Esophagus muscularis mucosa (tissue), 4 donors: ENCODE measurements around the gene SETBP1. TPM values are rescaled to one million over a fixed set of nuclear protein-coding genes. Genes with fewer than 3 reads are reported as not detected.
A peak's percentile ranks its signal among the peaks of the same experiment; 100 is the strongest.

Experiments
- DNase-seq: peaks from one replicate; pipeline ENCODE4 v3.0.0-alpha.2; 2017; ENCODE audit errors: extremely low spot score
- H3K27ac ChIP-seq, 4 donors: fragments of 200-600 bp; sonication (generic); replicated peaks in 1 of 4; 1 replicate in 3 of 4; 2 replicates in 1 of 4; pipeline ENCODE4 v1.5.1; 2016 to 2019; ENCODE audit warnings: mild to moderate bottlenecking in 1 of 4
- H3K27me3 ChIP-seq, 4 donors: fragments of 200-600 bp; sonication (generic); one replicate each; pipeline versions ENCODE4 v1.5.1 to v1.6.0; 2016 to 2019
- H3K36me3 ChIP-seq, 4 donors: fragments of 200-600 bp; sonication (generic); one replicate each; pipeline ENCODE4 v1.5.1; 2016 to 2019
- H3K4me1 ChIP-seq, 4 donors: fragments of 200-600 bp; sonication (generic); one replicate each; pipeline ENCODE4 v1.5.1; 2016 to 2019
- H3K4me3 ChIP-seq, 4 donors: fragments of 200-600 bp; sonication (generic); 1 replicate in 2 of 4; 2 replicates in 2 of 4; pipeline ENCODE4 v1.5.1; 2016 to 2019; ENCODE audit warnings: mild to moderate bottlenecking in 4 of 4, moderate library complexity in 1 of 4
- H3K9me3 ChIP-seq, 4 donors: fragments of 200-600 bp; sonication (generic); 1 replicate in 3 of 4; 2 replicates in 1 of 4; pipeline ENCODE4 v1.5.1; 2016 to 2019
- CTCF ChIP-seq, 3 experiments: fragments of 200-600 bp in 2 of 3; fragments of 450-650 bp in 1 of 3; sonication (generic) in 2 of 3; IDR thresholded peaks; one replicate each; pipeline ENCODE4 v1.5.1; 2017 to 2019; ENCODE audit warnings: antibody characterized with exemption in 3 of 3, mild to moderate bottlenecking in 2 of 3, moderate library complexity in 1 of 3
- EP300 ChIP-seq: sonication (generic); formaldehyde crosslinking; IDR thresholded peaks from one replicate; pipeline ENCODE4 v1.6.1; 2017; ENCODE audit warnings: antibody characterized with exemption
- POLR2A ChIP-seq: fragments of 450-650 bp; IDR thresholded peaks from one replicate; pipeline ENCODE4 v1.6.1; 2017; ENCODE audit warnings: antibody characterized with exemption, moderate library complexity, mild to moderate bottlenecking, low read depth
- POLR2AphosphoS5 ChIP-seq, 2 donors: sonication (generic); formaldehyde crosslinking; IDR thresholded peaks; one replicate each; pipeline ENCODE4 v1.6.1; 2017; ENCODE audit warnings: antibody characterized with exemption in 2 of 2
- WGBS: methylation state at CpG from one replicate; pipeline ENCODE4 v1.1.5; 2018; 5-methylcytosine and 5-hydroxymethylcytosine counted together
- intact Hi-C: fragments of 100-400 bp; cut with DNase I; formaldehyde crosslinking; loops from one replicate; pipeline ENCODE4 v1.15.1; 2023
- total RNA-seq, 4 donors: library from RNA; depleted of rRNA; stranded (reverse); fragments of >200 nt; gene quantifications; one replicate each; pipeline versions ENCODE4 v1.1.0 to v1.2.1, GENCODE V29; 2016

The SETBP1 gene
- total RNA-seq, 4 donors from 2014 or later, result 40.9 to 86.5 (median 65.1) TPM

DNA sequence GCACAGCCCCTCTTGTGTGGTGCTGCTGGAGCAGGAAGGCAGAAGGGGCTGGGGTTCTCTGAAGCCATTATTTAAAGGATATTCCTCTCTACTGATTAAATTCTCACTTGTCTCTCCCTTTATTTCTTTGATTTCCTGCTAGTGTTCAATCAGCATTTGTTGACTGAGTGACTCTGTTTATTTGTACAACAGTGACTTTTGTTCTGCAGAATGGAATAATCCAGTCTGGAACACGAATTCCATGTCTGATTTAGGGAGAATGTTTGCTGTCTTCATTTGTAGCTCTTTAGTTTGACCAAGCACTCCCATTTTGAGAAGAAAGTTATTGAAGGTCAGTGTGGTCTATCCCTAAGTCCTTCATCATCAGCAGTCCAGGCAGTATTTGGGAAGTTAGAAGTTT, 141.2 kb downstream of the SETBP1 start:
- no peak for DNase-seq
- H3K27ac ChIP-seq, result no peak overlapping the region
- H3K27me3 ChIP-seq, result no peaks in the 10 kb centered on the region
- intact Hi-C loops, result no loop called here
- no peaks in the 10 kb centered on the region for H3K9me3 ChIP-seq
- 67% methylated on average over 1 of the region's 1 CpG for WGBS
- no peak for TF ChIP-seq POLR2AphosphoS5 (IDR thresholded peaks at IDR 0.05)
- no peak for TF ChIP-seq EP300
- TF ChIP-seq POLR2A, result no peak
- TF ChIP-seq CTCF (IDR thresholded peaks at IDR 0.05), result no peak
- no peak overlapping the region for H3K4me3 ChIP-seq
- no peaks in the 10 kb centered on the region for H3K36me3 ChIP-seq
- peaks cover 20 to 83% (median 79%) of the 10 kb centered on the region in 4 donors for H3K4me1 ChIP-seq

DNA sequence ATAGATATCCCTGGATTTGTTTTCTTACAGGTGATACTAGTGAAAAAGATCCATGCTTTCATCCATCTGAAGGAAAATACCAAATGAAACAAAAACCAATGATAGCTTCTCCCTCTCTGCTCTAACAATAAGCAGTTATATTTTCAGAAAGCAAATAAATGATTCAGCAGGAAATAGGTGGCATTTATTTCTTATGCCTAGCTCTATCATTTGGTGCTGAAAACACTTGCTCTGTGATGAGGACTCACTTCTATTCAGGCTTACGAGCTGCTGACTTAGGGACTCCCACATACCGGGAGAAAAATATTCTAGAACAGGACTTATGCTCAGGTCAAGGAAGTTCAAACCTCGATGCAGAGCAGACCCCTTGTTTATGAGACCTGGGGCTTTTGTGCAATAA, 142.6 kb downstream of the SETBP1 start:
- no peaks in the 10 kb centered on the region for H3K27me3 ChIP-seq
- H3K9me3 ChIP-seq, result no peaks in the 10 kb centered on the region
- WGBS, result 55% methylated on average over 3 of the region's 3 CpGs
- H3K4me3 ChIP-seq, result no peak overlapping the region
- DNase-seq, result no peak
- peak overlapping the region; percentile 18 to 66 (median 54) for H3K27ac ChIP-seq
- H3K4me1 ChIP-seq, result peaks cover 31 to 82% (median 75%) of the 10 kb centered on the region in 4 donors
- intact Hi-C loops, result no loop called here
- no peak for TF ChIP-seq POLR2AphosphoS5 (IDR thresholded peaks at IDR 0.05)
- TF ChIP-seq POLR2A, result no peak
- TF ChIP-seq CTCF (IDR thresholded peaks at IDR 0.05), result no peak
- no peak for TF ChIP-seq EP300
- no peaks in the 10 kb centered on the region for H3K36me3 ChIP-seq

- Histone ChIP-seq H3K4me1 (peaks cover 36 to 77% (median 70%) of the 10 kb centered on the region in 4 donors), H3K36me3 (no peaks in the 10 kb centered on the region), H3K27me3 (no peaks in the 10 kb centered on the region), H3K9me3 (no peaks in the 10 kb centered on the region), H3K4me3 (no peak overlapping the region), H3K27ac (peak overlapping the region; percentile 18 to 66 (median 54))
- no peak for TF ChIP-seq EP300
- TF ChIP-seq CTCF (IDR thresholded peaks at IDR 0.05), result no peak
- no peak for TF ChIP-seq POLR2A
- peak in 1 of 2 donors; percentile 49 for TF ChIP-seq POLR2AphosphoS5 (IDR thresholded peaks at IDR 0.05)
- intact Hi-C loops, result no loop called here
- DNase-seq, result no peak
Observed at GRCh38 chr18:44823782-44824181, 143.1 kb downstream of the SETBP1 start.

DNA sequence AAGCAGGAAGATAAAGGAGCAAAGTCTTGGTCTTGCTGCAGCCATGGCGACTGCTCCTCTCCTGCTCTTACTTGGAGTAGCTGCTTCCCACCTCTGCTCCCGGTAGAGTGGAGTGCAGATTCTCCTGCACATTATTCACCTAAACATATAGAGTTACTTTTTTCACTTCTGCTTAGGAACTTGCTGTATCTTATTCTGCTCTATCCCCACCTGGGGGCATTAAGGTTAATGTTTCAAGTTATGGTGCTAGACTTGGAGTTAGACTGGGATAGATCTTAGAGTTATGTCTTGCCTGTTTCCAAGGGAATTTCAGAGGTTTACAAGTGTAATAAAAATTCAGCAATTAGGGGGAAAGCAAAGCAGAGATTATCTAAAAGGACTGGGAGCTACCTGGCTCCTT, 144.2 kb downstream of the SETBP1 start:
- TF ChIP-seq CTCF (IDR thresholded peaks at IDR 0.05), result no peak
- no peak for TF ChIP-seq EP300
- no peak for TF ChIP-seq POLR2AphosphoS5 (IDR thresholded peaks at IDR 0.05)
- TF ChIP-seq POLR2A, result no peak
- Histone ChIP-seq H3K4me1 (peaks cover 32 to 68% (median 59%) of the 10 kb centered on the region in 4 donors), H3K36me3 (no peaks in the 10 kb centered on the region), H3K4me3 (no peak overlapping the region), H3K27ac (peak overlapping the region in 3 of 4 donors; percentile 12 to 66 (median 44)), H3K9me3 (no peaks in the 10 kb centered on the region), H3K27me3 (no peaks in the 10 kb centered on the region)
- intact Hi-C loops, result loop anchor here (5.0 kb wide), 1 partner anchor 863 kb away; no protein-coding TSS in a partner anchor
- no peak for DNase-seq
- WGBS, result 73% methylated on average over 2 of the region's 2 CpGs
